ENCODE results near the gene SPTBN1.

DNA sequence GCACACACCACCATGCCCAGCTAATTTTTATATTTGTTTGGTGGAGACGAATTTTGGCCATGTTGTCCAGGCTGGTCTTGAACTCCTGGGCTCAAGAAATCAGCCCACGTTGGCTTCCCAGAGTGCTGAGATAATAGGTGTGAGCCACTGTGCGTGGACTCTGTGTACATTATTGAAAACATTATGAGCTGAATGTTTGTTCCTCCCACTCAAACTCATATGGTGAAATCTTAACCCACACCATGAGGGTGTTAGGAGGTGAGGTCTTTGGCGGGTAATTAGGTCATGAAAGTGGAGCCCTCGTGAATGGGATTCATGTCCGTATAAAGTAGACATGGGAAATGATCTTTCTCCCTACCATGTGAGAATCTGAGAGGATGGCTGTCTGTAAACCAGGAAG is 83.6 kb downstream of the SPTBN1 start:
- TF ChIP-seq, protein P1, sequence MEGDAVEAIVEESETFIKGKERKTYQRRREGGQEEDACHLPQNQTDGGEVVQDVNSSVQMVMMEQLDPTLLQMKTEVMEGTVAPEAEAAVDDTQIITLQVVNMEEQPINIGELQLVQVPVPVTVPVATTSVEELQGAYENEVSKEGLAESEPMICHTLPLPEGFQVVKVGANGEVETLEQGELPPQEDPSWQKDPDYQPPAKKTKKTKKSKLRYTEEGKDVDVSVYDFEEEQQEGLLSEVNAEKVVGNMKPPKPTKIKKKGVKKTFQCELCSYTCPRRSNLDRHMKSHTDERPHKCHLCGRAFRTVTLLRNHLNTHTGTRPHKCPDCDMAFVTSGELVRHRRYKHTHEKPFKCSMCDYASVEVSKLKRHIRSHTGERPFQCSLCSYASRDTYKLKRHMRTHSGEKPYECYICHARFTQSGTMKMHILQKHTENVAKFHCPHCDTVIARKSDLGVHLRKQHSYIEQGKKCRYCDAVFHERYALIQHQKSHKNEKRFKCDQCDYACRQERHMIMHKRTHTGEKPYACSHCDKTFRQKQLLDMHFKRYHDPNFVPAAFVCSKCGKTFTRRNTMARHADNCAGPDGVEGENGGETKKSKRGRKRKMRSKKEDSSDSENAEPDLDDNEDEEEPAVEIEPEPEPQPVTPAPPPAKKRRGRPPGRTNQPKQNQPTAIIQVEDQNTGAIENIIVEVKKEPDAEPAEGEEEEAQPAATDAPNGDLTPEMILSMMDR (IDR thresholded peaks at IDR 0.05): no peak
- no peak for TF ChIP-seq POLR2A (IDR thresholded peaks at IDR 0.05)
- no peak for TF ChIP-seq EP300 (IDR thresholded peaks at IDR 0.05)

Measured in ovary (tissue), 3 donors.